ENCODE data around the gene MARVELD1. TPM values are rescaled to one million over a fixed set of nuclear protein-coding genes. Genes with fewer than 3 reads are reported as not detected.
A peak's percentile ranks its signal among the peaks of the same experiment; 100 is the strongest.

The MARVELD1 gene
- total and polyA plus RNA-seq, 2 of the 13 experiments (the other 11 are each of a cell fraction or from before 2014, with no cell fraction given) = not detected

GRCh38 chr10:97687785-97688781 is 25.4 kb upstream of the MARVELD1 start (continued):
- no peak for TF ChIP-seq CCDC6 (CRISPR knock-in tag; IDR thresholded peaks at IDR 0.05)
- no peak for TF ChIP-seq NFATC3 (CRISPR knock-in tag; IDR thresholded peaks at IDR 0.05)
- no peak; the same call in 1 of the 2 replicates for TF ChIP-seq NCOA2 (CRISPR knock-in tag; IDR thresholded peaks at IDR 0.05)
- TF ChIP-seq ARID5B (CRISPR knock-in tag; IDR thresholded peaks at IDR 0.05) = peak; percentile 35; the same call in 1 of the 2 replicates
- TF ChIP-seq MTF2 (CRISPR knock-in tag; IDR thresholded peaks at IDR 0.05; ENCODE audit: borderline replicate concordance) = peak; percentile 4; the same call in 1 of the 2 replicates
- no peak for TF ChIP-seq ZNF879 (CRISPR knock-in tag; IDR thresholded peaks at IDR 0.05)
- no peak for TF ChIP-seq ZNF713 (CRISPR knock-in tag; IDR thresholded peaks at IDR 0.05)
- no peak for TF ChIP-seq ZNF563 (CRISPR knock-in tag; IDR thresholded peaks at IDR 0.05)
- TF ChIP-seq DNMT3B (CRISPR knock-in tag; conservative IDR thresholded peaks at IDR 0.05) = 0 out of 2 replicates have a peak, but pooled peaks have one; percentile 22
- no peak for TF ChIP-seq IRX3 (CRISPR knock-in tag; IDR thresholded peaks at IDR 0.05; ENCODE audit: borderline replicate concordance, low read depth)
- no peak for TF ChIP-seq ZNF34 (CRISPR knock-in tag; IDR thresholded peaks at IDR 0.05; ENCODE audit: borderline replicate concordance)
- no peak for TF ChIP-seq ZNF567 (CRISPR knock-in tag; IDR thresholded peaks at IDR 0.05; ENCODE audit: borderline replicate concordance)
- TF ChIP-seq, protein P1, sequence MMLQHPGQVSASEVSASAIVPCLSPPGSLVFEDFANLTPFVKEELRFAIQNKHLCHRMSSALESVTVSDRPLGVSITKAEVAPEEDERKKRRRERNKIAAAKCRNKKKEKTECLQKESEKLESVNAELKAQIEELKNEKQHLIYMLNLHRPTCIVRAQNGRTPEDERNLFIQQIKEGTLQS (CRISPR knock-in tag; IDR thresholded peaks at IDR 0.05) = peak; percentile 74; the same call in 1 of the 2 replicates
- TF ChIP-seq YEATS2 (CRISPR knock-in tag; IDR thresholded peaks at IDR 0.05; ENCODE audit: borderline replicate concordance) = no peak
- TF ChIP-seq KLF6 (CRISPR knock-in tag; IDR thresholded peaks at IDR 0.05) = 0 out of 2 replicates have a peak, but pooled peaks have one; percentile 8
- TF ChIP-seq ZIK1 (CRISPR knock-in tag; IDR thresholded peaks at IDR 0.05; ENCODE audit: borderline replicate concordance, low read depth) = no peak
- TF ChIP-seq BATF2 (CRISPR knock-in tag; IDR thresholded peaks at IDR 0.05) = no peak
- no peak for TF ChIP-seq PAX8 (CRISPR knock-in tag; IDR thresholded peaks at IDR 0.05; ENCODE audit: borderline replicate concordance)
- TF ChIP-seq TBP (CRISPR knock-in tag; IDR thresholded peaks at IDR 0.05) = peak; percentile 10; the same call in 1 of the 2 replicates
- no peak for TF ChIP-seq SKI (IDR thresholded peaks at IDR 0.05; ENCODE audit: partially characterized antibody)
- TF ChIP-seq, protein P2, sequence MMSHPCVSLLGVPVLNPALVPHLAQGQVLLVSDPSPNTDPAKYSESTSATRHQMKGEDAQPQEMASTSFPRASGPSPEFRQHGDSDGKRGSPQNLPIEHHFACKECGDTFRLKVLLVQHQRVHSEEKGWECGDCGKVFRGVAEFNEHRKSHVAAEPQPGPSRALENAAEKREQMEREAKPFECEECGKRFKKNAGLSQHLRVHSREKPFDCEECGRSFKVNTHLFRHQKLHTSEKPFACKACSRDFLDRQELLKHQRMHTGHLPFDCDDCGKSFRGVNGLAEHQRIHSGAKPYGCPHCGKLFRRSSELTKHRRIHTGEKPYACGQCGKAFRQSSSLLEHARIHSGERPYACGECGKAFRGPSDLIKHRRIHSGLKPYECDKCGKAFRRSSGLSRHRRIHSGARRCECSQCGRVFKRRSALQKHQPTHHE (CRISPR knock-in tag; IDR thresholded peaks at IDR 0.05; ENCODE audit: borderline replicate concordance) = peak; percentile 9; the same call in 1 of the 2 replicates
- TF ChIP-seq MAFG (CRISPR knock-in tag; IDR thresholded peaks at IDR 0.05) = no peak
- no peak for TF ChIP-seq JARID2 (CRISPR knock-in tag; IDR thresholded peaks at IDR 0.05; ENCODE audit: insufficient replicate concordance)
- no peak for TF ChIP-seq HDAC2 (CRISPR knock-in tag; IDR thresholded peaks at IDR 0.05)

All from HepG2 (cell line).